HCT116 (cell line): ENCODE measurements around the gene GUCA2A. TPM values are rescaled to one million over a fixed set of nuclear protein-coding genes. Genes with fewer than 3 reads are reported as not detected.

Experiments
- ATAC-seq: fragments of 200-7000 bp; cut with Tn5 transposase; 2 replicates; pipeline ENCODE4 v1.9.1; 2020; ENCODE audit warnings: mild to moderate bottlenecking, moderate library complexity
- BruUV-seq: library from RNA; stranded (reverse); fragments of 400-500 nt; replicated peaks from 2 replicates; lab custom pipeline; 2021; lab: Mats Ljungman, UMichigan
- CTCF ChIA-PET: fragments of 300-600 bp; sonication (Branson Sonifier 250); formaldehyde crosslinking; loops from one replicate; lab custom pipeline; 2021; ENCODE audit warnings: antibody characterized with exemption; lab: Charles Lee
- POLR2A ChIA-PET: fragments of 300-600, 350-600 bp; sonication (Branson Sonifier 250); formaldehyde crosslinking; loops from one replicate; lab custom pipeline; 2021; ENCODE audit warnings: antibody characterized with exemption; lab: Charles Lee
- RAD21 ChIA-PET, 2 experiments: fragments of 300-600 bp; sonication (Branson Sonifier 250); formaldehyde crosslinking; loops; one replicate each; lab custom pipeline; 2023; ENCODE audit warnings: low total read pairs in 2 of 2; ENCODE audit not compliant: uncharacterized antibody in 2 of 2, unreplicated experiment in 2 of 2, low non-redundant PET in 1 of 2; lab: Charles Lee
- DNase-seq: peaks from one replicate; pipeline ENCODE4 v3.0.0-alpha.2; 2010; ENCODE audit warnings: low read depth, low spot score
- H2AFZ ChIP-seq: fragments of 200-600 bp; shearing (Covaris generic), sonication (generic); 2 replicates; pipeline ENCODE4 v1.6.1; 2017; ENCODE audit warnings: low read depth, mixed run types, mixed read lengths, antibody characterized with exemption, low read length; ENCODE audit not compliant: poor library complexity, severe bottlenecking
- H3K27ac ChIP-seq: 2 replicates; pipeline ENCODE4 v1.5.1; 2012; ENCODE audit warnings: low read depth, low read length
- H3K27me3 ChIP-seq: fragments of 200-600 bp; sonication (generic); 2 replicates; pipeline ENCODE4 v1.6.1; 2016; ENCODE audit warnings: mixed run types, low read length, mixed read lengths; ENCODE audit not compliant: insufficient read depth
- H3K36me3 ChIP-seq, 2 experiments: fragments of 200-500 bp in 1 of 2; fragments of 200-600 bp in 1 of 2; sonication (Bioruptor generic) in 1 of 2; sonication (generic) in 1 of 2; 2 replicates each; pipeline versions ENCODE4 v1.5.1 to v1.6.1; 2014 to 2016; ENCODE audit warnings: low read length in 2 of 2, inconsistent platforms in 1 of 2, mixed read lengths in 1 of 2, mixed run types in 1 of 2; ENCODE audit not compliant: insufficient read depth in 2 of 2, control insufficient read depth in 1 of 2
- H3K4me1 ChIP-seq, 2 experiments: fragments of 200-600 bp in 1 of 2; sonication (generic) in 1 of 2; 2 replicates each; pipeline versions ENCODE4 v1.5.1 to v1.6.1; 2012 to 2017; ENCODE audit warnings: low read length in 2 of 2, inconsistent platforms in 1 of 2, mild to moderate bottlenecking in 1 of 2, mixed read lengths in 1 of 2, mixed run types in 1 of 2, moderate library complexity in 1 of 2; ENCODE audit not compliant: insufficient read depth in 2 of 2, control insufficient read depth in 1 of 2
- H3K4me2 ChIP-seq: fragments of 200-600 bp; sonication (generic); 2 replicates; pipeline ENCODE4 v1.6.1; 2017; ENCODE audit warnings: mixed run types, low read length, mixed read lengths
- H3K4me3 ChIP-seq, 2 experiments: fragments of 200-600 bp in 1 of 2; sonication (generic) in 1 of 2; replicated peaks in 1 of 2; 2 replicates each; pipeline ENCODE4 v1.5.1; 2011 to 2016; ENCODE audit warnings: low read length in 2 of 2, control low read depth in 1 of 2, low read depth in 1 of 2, mild to moderate bottlenecking in 1 of 2, mixed read lengths in 1 of 2, mixed run types in 1 of 2
- H3K79me2 ChIP-seq: fragments of 200-600 bp; sonication (generic); 2 replicates; pipeline ENCODE4 v1.6.1; 2017; ENCODE audit warnings: mild to moderate bottlenecking, mixed run types, low read length, moderate library complexity, mixed read lengths; ENCODE audit not compliant: insufficient read depth
- H3K9ac ChIP-seq: fragments of 200-600 bp; sonication (generic); 2 replicates; pipeline ENCODE4 v1.6.1; 2016; ENCODE audit warnings: low read length, mixed read lengths
- H3K9me2 ChIP-seq: fragments of 200-600 bp; sonication (generic), shearing (Covaris generic); 2 replicates; pipeline ENCODE4 v1.6.1; 2017; ENCODE audit warnings: mixed run types, mild to moderate bottlenecking, moderate library complexity; ENCODE audit not compliant: insufficient read depth
- H3K9me3 ChIP-seq, 2 experiments: fragments of 200-500 bp in 1 of 2; fragments of 200-600 bp in 1 of 2; sonication (Bioruptor generic) in 1 of 2; sonication (generic) in 1 of 2; 2 replicates each; pipeline ENCODE4 v1.6.1; 2014 to 2017; ENCODE audit warnings: low read length in 2 of 2, mixed read lengths in 2 of 2, inconsistent platforms in 1 of 2, low read depth in 1 of 2, mild to moderate bottlenecking in 1 of 2, mixed run types in 1 of 2, moderate library complexity in 1 of 2; ENCODE audit not compliant: control insufficient read depth in 1 of 2, insufficient read depth in 1 of 2
- H4K20me1 ChIP-seq: fragments of 200-600 bp; sonication (generic), shearing (Covaris generic); 2 replicates; pipeline ENCODE4 v1.6.1; 2017; ENCODE audit warnings: mixed run types, mild to moderate bottlenecking, moderate library complexity; ENCODE audit not compliant: insufficient read depth
- CBX3 ChIP-seq: IDR thresholded peaks from 2 replicates; pipeline ENCODE4 v1.6.1; 2012; ENCODE audit warnings: low read depth
- CEBPB ChIP-seq: IDR thresholded peaks from 2 replicates; pipeline ENCODE4 v1.6.1; 2012; ENCODE audit warnings: low read depth
- EGR1 ChIP-seq: IDR thresholded peaks from 2 replicates; pipeline ENCODE4 v1.6.1; 2012; ENCODE audit warnings: low read depth
- ELF1 ChIP-seq: IDR thresholded peaks from 2 replicates; pipeline ENCODE4 v1.6.1; 2012; ENCODE audit warnings: low read depth, borderline replicate concordance
- EZH2 ChIP-seq: fragments of 200-600 bp; sonication (generic); IDR thresholded peaks from 2 replicates; pipeline ENCODE4 v1.6.1; 2017; ENCODE audit warnings: antibody characterized with exemption, mixed run types
- EZH2phosphoT487 ChIP-seq: fragments of 200-600 bp; IDR thresholded peaks from 2 replicates; pipeline ENCODE4 v1.6.1; 2018; ENCODE audit warnings: antibody characterized with exemption, borderline replicate concordance
- JUND ChIP-seq: IDR thresholded peaks from 2 replicates; pipeline ENCODE4 v1.6.1; 2012
- POLR2A ChIP-seq: IDR thresholded peaks from 2 replicates; pipeline ENCODE4 v1.7.0; 2011; ENCODE audit warnings: borderline replicate concordance; ENCODE audit not compliant: insufficient read depth, insufficient read length; ENCODE audit errors: extremely low read depth
- RAD21 ChIP-seq: IDR thresholded peaks from 2 replicates; pipeline ENCODE4 v1.6.1; 2012; ENCODE audit warnings: low read depth, mild to moderate bottlenecking
- SIN3A ChIP-seq: IDR thresholded peaks from 2 replicates; pipeline ENCODE4 v1.6.1; 2012; ENCODE audit warnings: low read depth
- SP1 ChIP-seq: IDR thresholded peaks from 2 replicates; pipeline ENCODE4 v1.6.1; 2012; ENCODE audit warnings: low read depth
- SRF ChIP-seq: IDR thresholded peaks from 2 replicates; pipeline ENCODE4 v1.6.1; 2012; ENCODE audit warnings: low read depth
- TCF7L2 ChIP-seq: IDR thresholded peaks from 2 replicates; pipeline ENCODE4 v1.7.0; 2011; ENCODE audit warnings: borderline replicate concordance, inconsistent platforms; ENCODE audit not compliant: insufficient read depth, insufficient read length; ENCODE audit errors: extremely low read depth
- ZNF274 ChIP-seq: fragments of 200-500 bp; sonication (Bioruptor generic); IDR thresholded peaks from 2 replicates; pipeline ENCODE4 v1.6.1; 2014; ENCODE audit warnings: mild to moderate bottlenecking, low read depth, low read length, inconsistent platforms
- intact Hi-C: fragments of 100-400 bp; cut with micrococcal nuclease; formaldehyde crosslinking; loops from 2 replicates; pipeline ENCODE4 v1.10.0; 2022
- total RNA-seq: library from RNA; stranded (reverse); gene quantifications from one replicate; pipeline ENCODE4 v1.2.1, GENCODE V29; 2021; ENCODE audit not compliant: unreplicated experiment
- TF ChIP-seq, protein P1 (sequence below): IDR thresholded peaks from 2 replicates; pipeline ENCODE4 v1.6.1; 2012
- TF ChIP-seq, protein P2 (sequence below): IDR thresholded peaks from 2 replicates; pipeline ENCODE4 v1.6.1; 2011; ENCODE audit warnings: mild to moderate bottlenecking, low read length, moderate library complexity; ENCODE audit not compliant: insufficient replicate concordance; ENCODE audit errors: extremely low read depth
- TF ChIP-seq, protein P3 (sequence below), 3 experiments: fragments of 200-600 bp in 1 of 3; sonication (generic) in 1 of 3; IDR thresholded peaks in 2 of 3; conservative IDR thresholded peaks in 1 of 3; 2 replicates each; pipeline ENCODE4 v1.5.1; 2012 to 2017; ENCODE audit warnings: low read depth in 2 of 3, low read length in 2 of 3, antibody characterized with exemption in 1 of 3, borderline replicate concordance in 1 of 3, control low read depth in 1 of 3, mild to moderate bottlenecking in 1 of 3, mixed read lengths in 1 of 3, mixed run types in 1 of 3, moderate library complexity in 1 of 3; ENCODE audit not compliant: insufficient read depth in 1 of 3

The GUCA2A gene
- total RNA-seq, 1 experiment from 2014 or later = not detected

DNA sequence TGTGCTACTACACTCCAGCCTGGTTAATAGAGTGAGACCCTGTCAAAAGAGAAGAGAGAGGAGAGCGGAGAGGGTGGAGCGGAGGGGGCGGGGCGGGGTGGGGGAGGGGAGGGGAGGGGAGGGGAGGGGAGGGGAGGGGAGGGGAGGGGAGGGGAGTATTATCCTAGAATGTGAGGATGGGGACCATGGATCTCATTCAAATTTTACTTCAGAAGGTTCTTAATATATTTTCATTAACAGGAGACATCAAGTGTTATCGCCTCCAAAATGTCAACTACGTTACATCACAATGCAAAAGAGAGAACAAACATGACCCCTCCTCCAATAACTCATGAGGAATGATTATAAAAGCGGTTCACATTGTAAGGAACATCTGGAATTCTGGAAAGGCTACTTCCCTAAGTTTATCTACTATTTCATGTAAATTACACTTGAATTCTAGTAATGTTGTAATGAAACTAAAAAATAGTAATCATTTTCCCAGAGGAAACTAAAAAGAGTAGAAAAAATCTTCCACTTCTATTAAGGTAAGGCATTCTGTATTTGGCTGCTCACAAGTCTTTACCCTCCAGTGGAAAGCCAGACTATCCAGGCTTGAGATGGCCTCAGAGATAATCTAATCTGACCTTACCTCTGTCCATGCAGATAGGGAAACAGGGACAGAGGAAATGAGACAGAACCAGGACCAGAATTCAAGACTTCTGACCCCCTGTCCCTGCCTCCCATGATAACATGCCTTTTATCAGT, 18.8 kb upstream of the GUCA2A start:
- no peak for DNase-seq
- no peaks in the 10 kb centered on the region for H3K27me3 ChIP-seq

More for the DNA sequence above, 18.8 kb upstream of the GUCA2A start:
- ChIA-PET RAD21 (no interaction called here), POLR2A (no interaction called here), CTCF (interaction anchor here (0.9 kb wide), 1 partner anchor 10 kb away, joined by 3 read pairs; no protein-coding TSS in a partner anchor)
- TF ChIP-seq, protein P1, sequence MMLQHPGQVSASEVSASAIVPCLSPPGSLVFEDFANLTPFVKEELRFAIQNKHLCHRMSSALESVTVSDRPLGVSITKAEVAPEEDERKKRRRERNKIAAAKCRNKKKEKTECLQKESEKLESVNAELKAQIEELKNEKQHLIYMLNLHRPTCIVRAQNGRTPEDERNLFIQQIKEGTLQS = no peak
- no peak for TF ChIP-seq SIN3A
- TF ChIP-seq CBX3 = no peak
- TF ChIP-seq RAD21 = no peak
- no peak for TF ChIP-seq EZH2phosphoT487
- no peak for TF ChIP-seq TCF7L2
- no peak for TF ChIP-seq SP1
- TF ChIP-seq CEBPB = no peak
- no peak for TF ChIP-seq EGR1
- TF ChIP-seq ZNF274 = no peak
- TF ChIP-seq, protein P2, sequence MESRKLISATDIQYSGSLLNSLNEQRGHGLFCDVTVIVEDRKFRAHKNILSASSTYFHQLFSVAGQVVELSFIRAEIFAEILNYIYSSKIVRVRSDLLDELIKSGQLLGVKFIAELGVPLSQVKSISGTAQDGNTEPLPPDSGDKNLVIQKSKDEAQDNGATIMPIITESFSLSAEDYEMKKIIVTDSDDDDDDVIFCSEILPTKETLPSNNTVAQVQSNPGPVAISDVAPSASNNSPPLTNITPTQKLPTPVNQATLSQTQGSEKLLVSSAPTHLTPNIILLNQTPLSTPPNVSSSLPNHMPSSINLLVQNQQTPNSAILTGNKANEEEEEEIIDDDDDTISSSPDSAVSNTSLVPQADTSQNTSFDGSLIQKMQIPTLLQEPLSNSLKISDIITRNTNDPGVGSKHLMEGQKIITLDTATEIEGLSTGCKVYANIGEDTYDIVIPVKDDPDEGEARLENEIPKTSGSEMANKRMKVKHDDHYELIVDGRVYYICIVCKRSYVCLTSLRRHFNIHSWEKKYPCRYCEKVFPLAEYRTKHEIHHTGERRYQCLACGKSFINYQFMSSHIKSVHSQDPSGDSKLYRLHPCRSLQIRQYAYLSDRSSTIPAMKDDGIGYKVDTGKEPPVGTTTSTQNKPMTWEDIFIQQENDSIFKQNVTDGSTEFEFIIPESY = no peak
- TF ChIP-seq, protein P3, sequence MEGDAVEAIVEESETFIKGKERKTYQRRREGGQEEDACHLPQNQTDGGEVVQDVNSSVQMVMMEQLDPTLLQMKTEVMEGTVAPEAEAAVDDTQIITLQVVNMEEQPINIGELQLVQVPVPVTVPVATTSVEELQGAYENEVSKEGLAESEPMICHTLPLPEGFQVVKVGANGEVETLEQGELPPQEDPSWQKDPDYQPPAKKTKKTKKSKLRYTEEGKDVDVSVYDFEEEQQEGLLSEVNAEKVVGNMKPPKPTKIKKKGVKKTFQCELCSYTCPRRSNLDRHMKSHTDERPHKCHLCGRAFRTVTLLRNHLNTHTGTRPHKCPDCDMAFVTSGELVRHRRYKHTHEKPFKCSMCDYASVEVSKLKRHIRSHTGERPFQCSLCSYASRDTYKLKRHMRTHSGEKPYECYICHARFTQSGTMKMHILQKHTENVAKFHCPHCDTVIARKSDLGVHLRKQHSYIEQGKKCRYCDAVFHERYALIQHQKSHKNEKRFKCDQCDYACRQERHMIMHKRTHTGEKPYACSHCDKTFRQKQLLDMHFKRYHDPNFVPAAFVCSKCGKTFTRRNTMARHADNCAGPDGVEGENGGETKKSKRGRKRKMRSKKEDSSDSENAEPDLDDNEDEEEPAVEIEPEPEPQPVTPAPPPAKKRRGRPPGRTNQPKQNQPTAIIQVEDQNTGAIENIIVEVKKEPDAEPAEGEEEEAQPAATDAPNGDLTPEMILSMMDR (IDR thresholded peaks at IDR 0.05 in 2 of 3, conservative IDR thresholded peaks at IDR 0.05 in 1 of 3; ENCODE audit: borderline replicate concordance in 1 of 3, insufficient read depth in 1 of 3, low read depth in 2 of 3, low read length in 2 of 3) = no peak
- TF ChIP-seq SRF = no peak
- TF ChIP-seq POLR2A = no peak
- TF ChIP-seq JUND = no peak
- TF ChIP-seq ELF1 = no peak
- no peak for TF ChIP-seq EZH2
- H3K9me2 ChIP-seq = no peaks in the 10 kb centered on the region
- no peak overlapping the region for H3K4me2 ChIP-seq
- intact Hi-C loops = no loop called here
- H4K20me1 ChIP-seq = no peaks in the 10 kb centered on the region
- no peak overlapping the region for H3K27ac ChIP-seq
- H2AFZ ChIP-seq = no peak overlapping the region
- H3K4me1 ChIP-seq = no peaks in the 10 kb centered on the region
- no peak overlapping the region for H3K9ac ChIP-seq
- H3K36me3 ChIP-seq = peaks cover 0 to 10% of the 10 kb centered on the region in 2 experiments; a peak in 1 of 4 replicates
- no peak overlapping the region for H3K4me3 ChIP-seq
- ATAC-seq = no peak
- BruUV-seq = no TSS peak
- no peaks in the 10 kb centered on the region for H3K9me3 ChIP-seq
- H3K79me2 ChIP-seq = no peaks in the 10 kb centered on the region
